A549 (cell line): ENCODE results near the gene SEPTIN10.

Experiments used
- CEBPB ChIP-seq, 2 experiments: fragments of >200 bp in 1 of 2; sonication (Bioruptor Twin) in 1 of 2; formaldehyde crosslinking in 1 of 2; IDR thresholded peaks; 2 replicates each; pipeline ENCODE4 v1.6.1; 2012 to 2016
- CHD2 ChIP-seq: fragments of 150-350 bp; IDR thresholded peaks from 2 replicates; pipeline ENCODE4 v1.6.1; 2014; ENCODE audit warnings: low read length; ENCODE audit not compliant: partially characterized antibody
- GATA3 ChIP-seq: IDR thresholded peaks from 2 replicates; pipeline ENCODE4 v1.6.1; 2012; ENCODE audit warnings: borderline replicate concordance
- POLR2A ChIP-seq: IDR thresholded peaks from 2 replicates; pipeline ENCODE4 v1.6.1; 2012; ENCODE audit warnings: mild to moderate bottlenecking, low read length
- RCOR1 ChIP-seq: fragments of 150-350 bp; IDR thresholded peaks from 2 replicates; pipeline ENCODE4 v1.6.1; 2014; ENCODE audit warnings: antibody characterized with exemption, low read length, low read depth
- SMC3 ChIP-seq: fragments of >200 bp; sonication (Bioruptor Twin); formaldehyde crosslinking; IDR thresholded peaks from 3 replicates; pipeline ENCODE4 v1.6.1; 2018; ENCODE audit warnings: inconsistent platforms
- ZFP36 ChIP-seq: fragments of 450-650 bp; IDR thresholded peaks from 2 replicates; pipeline ENCODE4 v1.6.1; 2014; ENCODE audit warnings: borderline replicate concordance; ENCODE audit not compliant: partially characterized antibody
- TF ChIP-seq, protein P1 (sequence below): fragments of >200 bp; sonication (Bioruptor Twin); formaldehyde crosslinking; IDR thresholded peaks from 3 replicates; pipeline ENCODE4 v1.5.1; 2016
- TF ChIP-seq, protein P2 (sequence below): fragments of 450-650 bp; IDR thresholded peaks from 2 replicates; pipeline ENCODE4 v1.6.1; 2014; ENCODE audit warnings: antibody characterized with exemption
- TF ChIP-seq, protein P3 (sequence below): IDR thresholded peaks from 2 replicates; pipeline ENCODE4 v1.6.1; 2012
- TF ChIP-seq, protein P4 (sequence below): IDR thresholded peaks from 2 replicates; pipeline ENCODE4 v1.6.1; 2012
- TF ChIP-seq, protein P5 (sequence below): fragments of 200-600 bp; sonication (generic); IDR thresholded peaks from 2 replicates; pipeline ENCODE4 v1.6.1; 2016; ENCODE audit warnings: antibody characterized with exemption, mild to moderate bottlenecking, moderate library complexity
- TF ChIP-seq, protein P6 (sequence below): fragments of 250-450 bp; sonication (Bioruptor Pico); IDR thresholded peaks from 2 replicates; pipeline ENCODE4 v1.5.0; 2021; ENCODE audit warnings: mild to moderate bottlenecking, moderate library complexity, borderline replicate concordance

DNA sequence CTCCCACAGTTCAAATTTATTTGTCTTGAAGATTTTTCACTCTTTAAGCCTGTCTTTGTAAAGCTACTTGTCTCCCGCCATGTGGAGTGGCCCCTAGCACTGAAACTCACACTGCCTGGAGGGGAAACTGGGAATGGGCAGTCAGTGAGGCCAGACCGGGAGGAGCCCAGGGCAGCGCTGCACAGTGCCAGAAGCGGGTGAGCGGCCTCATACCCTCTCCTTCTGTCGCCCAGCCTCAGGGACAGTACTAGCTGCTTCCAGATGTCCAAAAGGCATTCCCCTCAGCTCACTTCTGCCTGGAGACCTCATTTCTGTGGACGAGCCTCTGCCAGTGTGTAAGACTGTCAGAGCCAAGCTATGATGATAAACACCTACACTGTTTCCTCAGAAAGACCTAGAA, 79.9 kb downstream of the SEPTIN10 start:
- TF ChIP-seq, protein P1, sequence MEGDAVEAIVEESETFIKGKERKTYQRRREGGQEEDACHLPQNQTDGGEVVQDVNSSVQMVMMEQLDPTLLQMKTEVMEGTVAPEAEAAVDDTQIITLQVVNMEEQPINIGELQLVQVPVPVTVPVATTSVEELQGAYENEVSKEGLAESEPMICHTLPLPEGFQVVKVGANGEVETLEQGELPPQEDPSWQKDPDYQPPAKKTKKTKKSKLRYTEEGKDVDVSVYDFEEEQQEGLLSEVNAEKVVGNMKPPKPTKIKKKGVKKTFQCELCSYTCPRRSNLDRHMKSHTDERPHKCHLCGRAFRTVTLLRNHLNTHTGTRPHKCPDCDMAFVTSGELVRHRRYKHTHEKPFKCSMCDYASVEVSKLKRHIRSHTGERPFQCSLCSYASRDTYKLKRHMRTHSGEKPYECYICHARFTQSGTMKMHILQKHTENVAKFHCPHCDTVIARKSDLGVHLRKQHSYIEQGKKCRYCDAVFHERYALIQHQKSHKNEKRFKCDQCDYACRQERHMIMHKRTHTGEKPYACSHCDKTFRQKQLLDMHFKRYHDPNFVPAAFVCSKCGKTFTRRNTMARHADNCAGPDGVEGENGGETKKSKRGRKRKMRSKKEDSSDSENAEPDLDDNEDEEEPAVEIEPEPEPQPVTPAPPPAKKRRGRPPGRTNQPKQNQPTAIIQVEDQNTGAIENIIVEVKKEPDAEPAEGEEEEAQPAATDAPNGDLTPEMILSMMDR = no peak
- TF ChIP-seq POLR2A (no peak), CEBPB (IDR thresholded peaks at IDR 0.05) (no peak), SMC3 (no peak), ZFP36 (no peak), CHD2 (no peak), GATA3 (no peak), RCOR1 (no peak)
- TF ChIP-seq, protein P2, sequence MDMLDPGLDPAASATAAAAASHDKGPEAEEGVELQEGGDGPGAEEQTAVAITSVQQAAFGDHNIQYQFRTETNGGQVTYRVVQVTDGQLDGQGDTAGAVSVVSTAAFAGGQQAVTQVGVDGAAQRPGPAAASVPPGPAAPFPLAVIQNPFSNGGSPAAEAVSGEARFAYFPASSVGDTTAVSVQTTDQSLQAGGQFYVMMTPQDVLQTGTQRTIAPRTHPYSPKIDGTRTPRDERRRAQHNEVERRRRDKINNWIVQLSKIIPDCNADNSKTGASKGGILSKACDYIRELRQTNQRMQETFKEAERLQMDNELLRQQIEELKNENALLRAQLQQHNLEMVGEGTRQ = no peak
- TF ChIP-seq, protein P3, sequence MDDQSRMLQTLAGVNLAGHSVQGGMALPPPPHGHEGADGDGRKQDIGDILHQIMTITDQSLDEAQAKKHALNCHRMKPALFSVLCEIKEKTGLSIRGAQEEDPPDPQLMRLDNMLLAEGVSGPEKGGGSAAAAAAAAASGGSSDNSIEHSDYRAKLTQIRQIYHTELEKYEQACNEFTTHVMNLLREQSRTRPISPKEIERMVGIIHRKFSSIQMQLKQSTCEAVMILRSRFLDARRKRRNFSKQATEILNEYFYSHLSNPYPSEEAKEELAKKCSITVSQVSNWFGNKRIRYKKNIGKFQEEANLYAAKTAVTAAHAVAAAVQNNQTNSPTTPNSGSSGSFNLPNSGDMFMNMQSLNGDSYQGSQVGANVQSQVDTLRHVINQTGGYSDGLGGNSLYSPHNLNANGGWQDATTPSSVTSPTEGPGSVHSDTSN = no peak
- TF ChIP-seq, protein P4, sequence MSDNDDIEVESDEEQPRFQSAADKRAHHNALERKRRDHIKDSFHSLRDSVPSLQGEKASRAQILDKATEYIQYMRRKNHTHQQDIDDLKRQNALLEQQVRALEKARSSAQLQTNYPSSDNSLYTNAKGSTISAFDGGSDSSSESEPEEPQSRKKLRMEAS = no peak
- TF ChIP-seq, protein P5, sequence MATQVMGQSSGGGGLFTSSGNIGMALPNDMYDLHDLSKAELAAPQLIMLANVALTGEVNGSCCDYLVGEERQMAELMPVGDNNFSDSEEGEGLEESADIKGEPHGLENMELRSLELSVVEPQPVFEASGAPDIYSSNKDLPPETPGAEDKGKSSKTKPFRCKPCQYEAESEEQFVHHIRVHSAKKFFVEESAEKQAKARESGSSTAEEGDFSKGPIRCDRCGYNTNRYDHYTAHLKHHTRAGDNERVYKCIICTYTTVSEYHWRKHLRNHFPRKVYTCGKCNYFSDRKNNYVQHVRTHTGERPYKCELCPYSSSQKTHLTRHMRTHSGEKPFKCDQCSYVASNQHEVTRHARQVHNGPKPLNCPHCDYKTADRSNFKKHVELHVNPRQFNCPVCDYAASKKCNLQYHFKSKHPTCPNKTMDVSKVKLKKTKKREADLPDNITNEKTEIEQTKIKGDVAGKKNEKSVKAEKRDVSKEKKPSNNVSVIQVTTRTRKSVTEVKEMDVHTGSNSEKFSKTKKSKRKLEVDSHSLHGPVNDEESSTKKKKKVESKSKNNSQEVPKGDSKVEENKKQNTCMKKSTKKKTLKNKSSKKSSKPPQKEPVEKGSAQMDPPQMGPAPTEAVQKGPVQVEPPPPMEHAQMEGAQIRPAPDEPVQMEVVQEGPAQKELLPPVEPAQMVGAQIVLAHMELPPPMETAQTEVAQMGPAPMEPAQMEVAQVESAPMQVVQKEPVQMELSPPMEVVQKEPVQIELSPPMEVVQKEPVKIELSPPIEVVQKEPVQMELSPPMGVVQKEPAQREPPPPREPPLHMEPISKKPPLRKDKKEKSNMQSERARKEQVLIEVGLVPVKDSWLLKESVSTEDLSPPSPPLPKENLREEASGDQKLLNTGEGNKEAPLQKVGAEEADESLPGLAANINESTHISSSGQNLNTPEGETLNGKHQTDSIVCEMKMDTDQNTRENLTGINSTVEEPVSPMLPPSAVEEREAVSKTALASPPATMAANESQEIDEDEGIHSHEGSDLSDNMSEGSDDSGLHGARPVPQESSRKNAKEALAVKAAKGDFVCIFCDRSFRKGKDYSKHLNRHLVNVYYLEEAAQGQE = no peak
- TF ChIP-seq, protein P6, sequence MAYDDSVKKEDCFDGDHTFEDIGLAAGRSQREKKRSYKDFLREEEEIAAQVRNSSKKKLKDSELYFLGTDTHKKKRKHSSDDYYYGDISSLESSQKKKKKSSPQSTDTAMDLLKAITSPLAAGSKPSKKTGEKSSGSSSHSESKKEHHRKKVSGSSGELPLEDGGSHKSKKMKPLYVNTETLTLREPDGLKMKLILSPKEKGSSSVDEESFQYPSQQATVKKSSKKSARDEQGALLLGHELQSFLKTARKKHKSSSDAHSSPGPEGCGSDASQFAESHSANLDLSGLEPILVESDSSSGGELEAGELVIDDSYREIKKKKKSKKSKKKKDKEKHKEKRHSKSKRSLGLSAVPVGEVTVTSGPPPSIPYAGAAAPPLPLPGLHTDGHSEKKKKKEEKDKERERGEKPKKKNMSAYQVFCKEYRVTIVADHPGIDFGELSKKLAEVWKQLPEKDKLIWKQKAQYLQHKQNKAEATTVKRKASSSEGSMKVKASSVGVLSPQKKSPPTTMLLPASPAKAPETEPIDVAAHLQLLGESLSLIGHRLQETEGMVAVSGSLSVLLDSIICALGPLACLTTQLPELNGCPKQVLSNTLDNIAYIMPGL (CRISPR knock-in tag) = no peak
